Astrocyte (in vitro differentiated cells and primary cell): ENCODE data around the gene CDSN. TPM values are rescaled to one million over a fixed set of nuclear protein-coding genes. Genes with fewer than 3 reads are reported as not detected.

Experiments
- DNase-seq: peaks from one replicate; pipeline ENCODE4 v3.0.0-alpha.2; 2010; ENCODE audit warnings: low read depth
- FAIRE-seq: peaks from 2 replicates; lab custom pipeline; 2011; peaks lifted over from hg19 to GRCh38; lab: Jason Lieb, UNC
- H2AFZ ChIP-seq: 2 replicates; pipeline ENCODE4 v1.6.0; 2012; ENCODE audit warnings: low read depth, low read length, inconsistent platforms
- H3K27ac ChIP-seq: 2 replicates; pipeline ENCODE4 v1.5.1; 2011; ENCODE audit warnings: low read depth, low read length, inconsistent platforms
- H3K27me3 ChIP-seq: 2 replicates; pipeline ENCODE4 v1.6.0; 2011; ENCODE audit warnings: low read length, inconsistent platforms; ENCODE audit not compliant: insufficient read depth
- H3K36me3 ChIP-seq: 2 replicates; pipeline ENCODE4 v1.5.1; 2011; ENCODE audit warnings: low read length, inconsistent platforms; ENCODE audit not compliant: insufficient read depth
- H3K4me1 ChIP-seq: 2 replicates; pipeline ENCODE4 v1.5.1; 2011; ENCODE audit warnings: low read length, inconsistent platforms; ENCODE audit not compliant: insufficient read depth
- H3K4me2 ChIP-seq: 2 replicates; pipeline ENCODE4 v1.6.0; 2012; ENCODE audit warnings: low read length, inconsistent platforms
- H3K4me3 ChIP-seq: 2 replicates; pipeline ENCODE4 v1.5.1; 2011; ENCODE audit warnings: low read depth, mild to moderate bottlenecking, low read length, inconsistent platforms; ENCODE audit not compliant: insufficient read depth
- H3K79me2 ChIP-seq: 2 replicates; pipeline ENCODE4 v1.6.0; 2012; ENCODE audit warnings: mild to moderate bottlenecking, low read length, inconsistent platforms; ENCODE audit not compliant: insufficient read depth
- H3K9ac ChIP-seq: 2 replicates; pipeline ENCODE4 v1.6.0; 2012; ENCODE audit warnings: mild to moderate bottlenecking, low read length, inconsistent platforms
- H3K9me3 ChIP-seq: 2 replicates; pipeline ENCODE4 v1.5.1; 2012; ENCODE audit warnings: low read depth, mild to moderate bottlenecking, low read length, inconsistent platforms; ENCODE audit not compliant: insufficient read depth
- H4K20me1 ChIP-seq: 2 replicates; pipeline ENCODE4 v1.6.0; 2012; ENCODE audit warnings: low read length, inconsistent platforms; ENCODE audit not compliant: insufficient read depth
- H3K27ac Mint-ChIP-seq: one replicate; pipeline ENCODE4 v1.8.0; 2021; ENCODE audit warnings: mild to moderate bottlenecking, mixed read lengths; ENCODE audit not compliant: unreplicated experiment
- H3K27me3 Mint-ChIP-seq: one replicate; pipeline ENCODE4 v1.8.0; 2021; ENCODE audit warnings: low read depth, mixed read lengths; ENCODE audit not compliant: unreplicated experiment
- H3K36me3 Mint-ChIP-seq: one replicate; pipeline ENCODE4 v1.8.0; 2021; ENCODE audit warnings: low read depth, mixed read lengths; ENCODE audit not compliant: unreplicated experiment
- H3K4me1 Mint-ChIP-seq: one replicate; pipeline ENCODE4 v1.8.0; 2021; ENCODE audit warnings: low read depth, mixed read lengths; ENCODE audit not compliant: unreplicated experiment
- H3K4me3 Mint-ChIP-seq: one replicate; pipeline ENCODE4 v1.8.0; 2021; ENCODE audit warnings: mild to moderate bottlenecking, moderate library complexity, mixed read lengths; ENCODE audit not compliant: unreplicated experiment
- H3K9me3 Mint-ChIP-seq: one replicate; pipeline ENCODE4 v1.8.0; 2021; ENCODE audit warnings: mild to moderate bottlenecking, mixed read lengths; ENCODE audit not compliant: unreplicated experiment
- CTCF ChIP-seq: IDR thresholded peaks from 2 replicates; pipeline ENCODE4 v1.5.1; 2011; ENCODE audit warnings: low read depth, mild to moderate bottlenecking, inconsistent platforms, low read length, moderate library complexity; ENCODE audit not compliant: insufficient read depth
- EZH2 ChIP-seq: IDR thresholded peaks from 2 replicates; pipeline ENCODE4 v1.6.1; 2012; ENCODE audit warnings: mild to moderate bottlenecking, low read length, inconsistent platforms; ENCODE audit not compliant: insufficient read depth
- total RNA-seq: library from RNA; stranded (reverse); gene quantifications from 2 replicates; pipeline ENCODE4 v1.2.1, GENCODE V29; 2021

The CDSN gene
- total RNA-seq, 1 donor from 2014 or later = 0.27 TPM

DNA sequence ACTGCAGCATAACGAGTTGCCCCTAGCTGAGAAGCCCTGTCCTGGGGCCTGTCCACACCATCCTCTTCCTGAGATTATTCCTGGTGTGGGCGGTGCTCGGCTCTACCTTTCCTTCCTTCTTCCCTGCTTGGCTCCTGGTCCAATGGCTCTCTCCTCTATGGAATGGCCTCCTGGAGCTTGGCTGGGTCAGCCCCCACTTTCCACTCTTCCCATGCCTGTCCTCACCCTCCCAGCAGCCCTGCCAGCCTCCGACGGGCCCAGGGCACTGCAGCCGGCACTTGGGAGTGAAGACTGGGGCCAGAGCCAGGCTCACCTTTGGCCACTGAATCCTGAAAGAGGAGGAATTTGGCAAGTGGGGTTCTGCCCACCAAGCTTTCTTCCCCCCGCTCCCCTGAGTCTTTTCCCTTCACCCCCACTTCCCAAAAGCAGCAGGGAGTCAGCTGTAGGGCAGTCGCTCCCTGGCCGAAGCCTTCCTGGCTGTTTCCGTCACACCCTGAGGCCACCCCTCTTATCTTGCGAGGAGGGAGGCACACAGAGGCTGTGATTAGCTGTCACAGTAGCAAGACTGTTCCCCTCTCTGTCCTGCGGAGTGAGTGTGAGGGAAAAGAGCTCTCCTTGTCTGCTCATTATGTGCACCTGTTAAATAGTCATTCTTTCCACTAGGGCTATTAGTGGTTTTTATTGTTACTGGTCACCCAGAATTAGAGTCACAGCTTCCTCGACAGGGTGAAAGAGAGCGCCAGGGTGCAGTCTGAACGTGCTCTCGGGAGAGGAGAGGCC lies 6.3 kb upstream of the CDSN start:
- Histone ChIP-seq H3K27me3 (no peaks in the 10 kb centered on the region), H3K36me3 (no peaks in the 10 kb centered on the region), H3K4me1 (peaks cover 14% of the 10 kb centered on the region), H3K4me2 (no peak overlapping the region), H3K79me2 (no peaks in the 10 kb centered on the region), H3K9ac (no peak overlapping the region), H3K9me3 (no peaks in the 10 kb centered on the region), H3K4me3 (no peak overlapping the region), H3K27ac (no peak overlapping the region), H2AFZ (no peak overlapping the region), H4K20me1 (no peaks in the 10 kb centered on the region)
- peaks cover 13% of the 10 kb centered on the region for H3K36me3 Mint-ChIP-seq
- H3K27ac Mint-ChIP-seq = peak overlapping the region; percentile 75
- FAIRE-seq = no peak
- no peak for DNase-seq
- TF ChIP-seq EZH2 (no peak), CTCF (no peak)
- H3K4me3 Mint-ChIP-seq = no peak overlapping the region
- no peaks in the 10 kb centered on the region for H3K27me3 Mint-ChIP-seq
- H3K9me3 Mint-ChIP-seq = no peaks in the 10 kb centered on the region
- peaks cover 39% of the 10 kb centered on the region for H3K4me1 Mint-ChIP-seq

- no peaks in the 10 kb centered on the region for H4K20me1 ChIP-seq
- peak; percentile 18 for DNase-seq
- Mint-ChIP-seq H3K27me3 (no peaks in the 10 kb centered on the region), H3K36me3 (peaks cover 13% of the 10 kb centered on the region), H3K27ac (no peak overlapping the region), H3K9me3 (no peaks in the 10 kb centered on the region), H3K4me3 (no peak overlapping the region), H3K4me1 (peaks cover 41% of the 10 kb centered on the region)
- no peak overlapping the region for H3K27ac ChIP-seq
- H3K36me3 ChIP-seq = no peaks in the 10 kb centered on the region
- FAIRE-seq = no peak
- H3K79me2 ChIP-seq = no peaks in the 10 kb centered on the region
- H3K9me3 ChIP-seq = no peaks in the 10 kb centered on the region
- no peak overlapping the region for H3K9ac ChIP-seq
- no peak overlapping the region for H2AFZ ChIP-seq
- H3K4me1 ChIP-seq = peaks cover 14% of the 10 kb centered on the region
- H3K4me2 ChIP-seq = peak overlapping the region; percentile 61
- H3K27me3 ChIP-seq = no peaks in the 10 kb centered on the region
- no peak for TF ChIP-seq CTCF
- TF ChIP-seq EZH2 = no peak
- H3K4me3 ChIP-seq = no peak overlapping the region
Measured at GRCh38 chr6:31125586-31126363, 5.5 kb upstream of the CDSN start.
